K562 (cell line): ENCODE results near the gene TARM1. TPM values are rescaled to one million over a fixed set of nuclear protein-coding genes. Genes with fewer than 3 reads are reported as not detected.

Experiments
- ATAC-seq: fragments of 200-7000 bp; cut with Tn5 transposase; 3 replicates; pipeline ENCODE4 v1.9.1; 2020; ENCODE audit warnings: moderate library complexity
- BruUV-seq: library from RNA; stranded (reverse); fragments of 400-500 nt; replicated peaks from 2 replicates; lab custom pipeline; 2021; lab: Mats Ljungman, UMichigan
- CTCF ChIA-PET: fragments of 300-600 bp; formaldehyde crosslinking; extraction: SDS; loops from one replicate; lab custom pipeline; 2021; ENCODE audit warnings: low intra/inter-chr PET ratio; lab: Yijun Ruan, JAX
- POLR2A ChIA-PET: fragments of 300-600, 350-650 bp; sonication (Branson Sonifier 250); formaldehyde crosslinking; extraction: SDS; loops from one replicate; lab custom pipeline; 2021; ENCODE audit warnings: antibody characterized with exemption, inconsistent platforms; lab: Yijun Ruan, JAX
- DNase-seq, 4 experiments: peaks; one replicate each; pipeline versions ENCODE4 v3.0.0 to v3.0.0-alpha.2; 2011 to 2018; ENCODE audit warnings: low spot score in 3 of 4, mixed read lengths in 3 of 4; ENCODE audit errors: extremely low read depth in 1 of 4
- FAIRE-seq: peaks from 2 replicates; lab custom pipeline; 2011; peaks lifted over from hg19 to GRCh38; lab: Jason Lieb, UNC
- H2AFZ ChIP-seq: 2 replicates; pipeline ENCODE4 v1.6.0; 2011; ENCODE audit warnings: low read depth, low read length, control low read depth, inconsistent platforms
- H3K27ac ChIP-seq: fragments of 200-600 bp; 3 replicates; pipeline ENCODE4 v1.8.0; 2011; ENCODE audit warnings: low read depth, mild to moderate bottlenecking, control low read depth, inconsistent platforms, low read length, moderate library complexity, mixed read lengths; ENCODE audit errors: extremely low read depth
- H3K27me3 ChIP-seq, 2 experiments: fragments of 300-600 bp in 1 of 2; 2 replicates in 1 of 2; 3 replicates in 1 of 2; pipeline versions ENCODE4 v1.6.0 to v1.8.0; 2011; ENCODE audit warnings: inconsistent platforms in 2 of 2, low read length in 2 of 2, mild to moderate bottlenecking in 1 of 2, mixed read lengths in 1 of 2, moderate library complexity in 1 of 2; ENCODE audit not compliant: control insufficient read depth in 2 of 2, insufficient read depth in 2 of 2
- H3K36me3 ChIP-seq: fragments of 300-600 bp; 3 replicates; pipeline ENCODE4 v1.8.0; 2011; ENCODE audit warnings: mild to moderate bottlenecking, low read length, inconsistent platforms; ENCODE audit not compliant: control insufficient read depth, insufficient read depth
- H3K4me1 ChIP-seq, 2 experiments: fragments of 200-600 bp in 1 of 2; replicated peaks in 1 of 2; 2 replicates in 1 of 2; 3 replicates in 1 of 2; pipeline versions ENCODE4 v1.5.1 to v1.8.0; 2011; ENCODE audit warnings: inconsistent platforms in 2 of 2, low read length in 2 of 2, mild to moderate bottlenecking in 1 of 2, mixed read lengths in 1 of 2, moderate library complexity in 1 of 2; ENCODE audit not compliant: control insufficient read depth in 2 of 2, insufficient read depth in 2 of 2
- H3K4me2 ChIP-seq: 2 replicates; pipeline ENCODE4 v1.6.1; 2011; ENCODE audit warnings: low read length, control low read depth, inconsistent platforms, mixed read lengths; ENCODE audit not compliant: insufficient read depth
- H3K4me3 ChIP-seq: fragments of 200-600 bp; sonication (generic), shearing (Covaris generic); 2 replicates; pipeline ENCODE4 v1.5.1; 2016; ENCODE audit warnings: control low read depth, inconsistent platforms
- H3K79me2 ChIP-seq: fragments of 200-600 bp; 3 replicates; pipeline ENCODE4 v1.8.0; 2011; ENCODE audit warnings: low read length, inconsistent platforms; ENCODE audit not compliant: control insufficient read depth, insufficient read depth
- H3K9ac ChIP-seq, 2 experiments: 2 replicates each; pipeline versions ENCODE4 v1.6.0 to v1.6.1; 2011; ENCODE audit warnings: low read depth in 2 of 2, low read length in 2 of 2, control low read depth in 1 of 2, inconsistent platforms in 1 of 2, mild to moderate bottlenecking in 1 of 2, mixed read lengths in 1 of 2; ENCODE audit not compliant: insufficient read depth in 1 of 2
- H3K9me1 ChIP-seq: one replicate; pipeline ENCODE4 v1.6.0; 2011; ENCODE audit warnings: inconsistent platforms, mild to moderate bottlenecking, low read length, moderate library complexity; ENCODE audit not compliant: control insufficient read depth, insufficient read depth
- H3K9me3 ChIP-seq: replicated peaks from 2 replicates; pipeline ENCODE4 v1.5.1; 2011; ENCODE audit warnings: low read depth, low read length, inconsistent platforms; ENCODE audit not compliant: control insufficient read depth, insufficient read depth
- H4K20me1 ChIP-seq: replicated peaks from 2 replicates; pipeline ENCODE4 v1.6.1; 2011; ENCODE audit warnings: low read length, inconsistent platforms, mixed read lengths; ENCODE audit not compliant: control insufficient read depth, insufficient read depth
- HNRNPK ChIP-seq: fragments of 200-400 bp; formaldehyde crosslinking; IDR thresholded peaks from one replicate; pipeline ENCODE4 v1.6.1; 2018; ENCODE audit warnings: mild to moderate bottlenecking, low read depth, low read length; ENCODE audit not compliant: poor library complexity, severe bottlenecking
- PRDM10 ChIP-seq: fragments of 450-650 bp; IDR thresholded peaks from 2 replicates; pipeline ENCODE4 v1.6.1; 2018; ENCODE audit not compliant: partially characterized antibody
- SETDB1 ChIP-seq: IDR thresholded peaks from one replicate; pipeline ENCODE4 v1.6.1; 2012; ENCODE audit warnings: low read length, control low read depth, inconsistent platforms
- SIN3B ChIP-seq: fragments of 450-650 bp; IDR thresholded peaks from 2 replicates; pipeline ENCODE4 v1.6.1; 2017; ENCODE audit warnings: low read depth, mild to moderate bottlenecking, moderate library complexity
- SPI1 ChIP-seq: IDR thresholded peaks from 2 replicates; pipeline ENCODE4 v1.6.1; 2011; ENCODE audit warnings: low read depth, low read length, control low read depth, borderline replicate concordance
- TSC22D4 ChIP-seq: fragments of 450-650 bp; IDR thresholded peaks from 2 replicates; pipeline ENCODE4 v1.6.1; 2016; ENCODE audit warnings: missing genetic modification characterization, missing biosample characterization, control low read depth
- WHSC1 ChIP-seq: IDR thresholded peaks from one replicate; pipeline ENCODE4 v1.6.1; 2012; ENCODE audit warnings: low read length, control low read depth, inconsistent platforms
- WGBS: fragments of 100-300 bp; shearing (Covaris generic); methylation state at CpG from one replicate; pipeline ENCODE4 v1.1.6; 2016; ENCODE audit warnings: low coverage, mixed read lengths; ENCODE audit not compliant: insufficient coverage; ENCODE audit errors: missing lambda C conversion rate; 5-methylcytosine and 5-hydroxymethylcytosine counted together
- in situ Hi-C: fragments of 300-500 bp; cut with MboI; formaldehyde crosslinking; loops from 4 replicates; pipeline ENCODE4 v1.15.0; 2018; ENCODE audit warnings: inconsistent platforms, mixed read lengths
- intact Hi-C: fragments of 100-400 bp; cut with micrococcal nuclease; formaldehyde crosslinking; loops from 2 replicates; pipeline ENCODE4 v1.14.2; 2022
- polyA plus RNA-seq, 8 experiments: library from polyadenylated mRNA; depleted of rRNA in 4 of 8; stranded (reverse) in 5 of 8; unstranded in 3 of 8; fragments of >200 nt; fragmentation: Nextera tagmentation in 2 of 8; fragmentation: Illumina TruSeq in 1 of 8; extraction: Ambion mirVana in 2 of 8; extraction: Trizol in 1 of 8; gene quantifications; 2 replicates each; pipeline versions ENCODE4 v1.2.1 to v1.2.3, GENCODE V29; 2011 to 2014; ENCODE audit warnings: inconsistent platforms in 1 of 8, missing spikeins in 1 of 8
- total RNA-seq, 7 experiments: library from RNA; depleted of rRNA in 6 of 7; stranded (reverse); fragments of >200 nt in 6 of 7; fragmentation: Illumina TruSeq in 2 of 7; extraction: Trizol in 2 of 7; gene quantifications; 2 replicates each; pipeline versions ENCODE4 v1.2.1 to v1.2.3, GENCODE V29; 2011 to 2021; ENCODE audit warnings: low replicate concordance in 1 of 7
- TF ChIP-seq, protein P1 (sequence below): sonication (generic); formaldehyde crosslinking; IDR thresholded peaks from 2 replicates; pipeline ENCODE4 v1.8.1; 2023; ENCODE audit warnings: mild to moderate bottlenecking, missing genetic modification reagents
- TF ChIP-seq, protein P2 (sequence below): fragments of 450-650 bp; IDR thresholded peaks from 2 replicates; pipeline ENCODE4 v1.6.1; 2016
- TF ChIP-seq, protein P3 (sequence below): fragments of 250-450 bp; sonication (Bioruptor Pico); IDR thresholded peaks from 2 replicates; pipeline ENCODE4 v1.5.0; 2022; ENCODE audit warnings: mild to moderate bottlenecking

The TARM1 gene
- total and polyA plus RNA-seq, 9 of the 15 experiments (the other 6 are each of a cell fraction or from before 2014, with no cell fraction given), result not detected

GRCh38 chr19:54062643-54063042, 18.5 kb downstream of the TARM1 start (continued):
- no peak for TF ChIP-seq PRDM10

DNA sequence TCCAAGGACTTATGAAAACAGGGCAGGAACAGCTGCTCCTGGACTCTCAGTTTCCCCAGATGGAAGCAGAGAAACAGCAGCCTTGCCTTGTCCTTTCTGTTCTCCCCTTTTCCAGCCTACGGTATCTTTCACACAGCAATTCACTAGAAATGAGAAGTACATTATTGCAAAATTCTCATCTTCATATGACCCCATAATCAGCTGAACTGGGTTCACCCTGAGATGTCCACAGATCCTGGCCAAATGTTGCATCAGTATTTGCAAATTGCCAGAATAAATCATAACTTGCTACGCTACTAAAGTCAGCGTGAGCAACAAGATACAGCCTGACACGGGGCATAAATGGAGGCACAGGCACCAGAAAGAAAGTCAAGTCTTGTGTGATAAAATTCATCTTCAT, 33.5 kb downstream of the TARM1 start:
- ATAC-seq (no peak), DNase-seq (peak in 3 of 4 experiments; percentile 0 to 1 (median 1)), FAIRE-seq (no peak)
- H2AFZ ChIP-seq, result no peak overlapping the region
- 0% methylated on average over 4 of the region's 4 CpGs for WGBS
- H3K4me2 ChIP-seq, result no peak overlapping the region
- no peak for TF ChIP-seq WHSC1
- no peak for TF ChIP-seq HNRNPK
- TF ChIP-seq SIN3B, result no peak
- TF ChIP-seq SPI1, result no peak
- TF ChIP-seq, protein P1, sequence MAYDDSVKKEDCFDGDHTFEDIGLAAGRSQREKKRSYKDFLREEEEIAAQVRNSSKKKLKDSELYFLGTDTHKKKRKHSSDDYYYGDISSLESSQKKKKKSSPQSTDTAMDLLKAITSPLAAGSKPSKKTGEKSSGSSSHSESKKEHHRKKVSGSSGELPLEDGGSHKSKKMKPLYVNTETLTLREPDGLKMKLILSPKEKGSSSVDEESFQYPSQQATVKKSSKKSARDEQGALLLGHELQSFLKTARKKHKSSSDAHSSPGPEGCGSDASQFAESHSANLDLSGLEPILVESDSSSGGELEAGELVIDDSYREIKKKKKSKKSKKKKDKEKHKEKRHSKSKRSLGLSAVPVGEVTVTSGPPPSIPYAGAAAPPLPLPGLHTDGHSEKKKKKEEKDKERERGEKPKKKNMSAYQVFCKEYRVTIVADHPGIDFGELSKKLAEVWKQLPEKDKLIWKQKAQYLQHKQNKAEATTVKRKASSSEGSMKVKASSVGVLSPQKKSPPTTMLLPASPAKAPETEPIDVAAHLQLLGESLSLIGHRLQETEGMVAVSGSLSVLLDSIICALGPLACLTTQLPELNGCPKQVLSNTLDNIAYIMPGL (CRISPR knock-in tag), result no peak
- TF ChIP-seq, protein P2, sequence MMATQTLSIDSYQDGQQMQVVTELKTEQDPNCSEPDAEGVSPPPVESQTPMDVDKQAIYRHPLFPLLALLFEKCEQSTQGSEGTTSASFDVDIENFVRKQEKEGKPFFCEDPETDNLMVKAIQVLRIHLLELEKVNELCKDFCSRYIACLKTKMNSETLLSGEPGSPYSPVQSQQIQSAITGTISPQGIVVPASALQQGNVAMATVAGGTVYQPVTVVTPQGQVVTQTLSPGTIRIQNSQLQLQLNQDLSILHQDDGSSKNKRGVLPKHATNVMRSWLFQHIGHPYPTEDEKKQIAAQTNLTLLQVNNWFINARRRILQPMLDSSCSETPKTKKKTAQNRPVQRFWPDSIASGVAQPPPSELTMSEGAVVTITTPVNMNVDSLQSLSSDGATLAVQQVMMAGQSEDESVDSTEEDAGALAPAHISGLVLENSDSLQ, result no peak
- TF ChIP-seq, protein P3, sequence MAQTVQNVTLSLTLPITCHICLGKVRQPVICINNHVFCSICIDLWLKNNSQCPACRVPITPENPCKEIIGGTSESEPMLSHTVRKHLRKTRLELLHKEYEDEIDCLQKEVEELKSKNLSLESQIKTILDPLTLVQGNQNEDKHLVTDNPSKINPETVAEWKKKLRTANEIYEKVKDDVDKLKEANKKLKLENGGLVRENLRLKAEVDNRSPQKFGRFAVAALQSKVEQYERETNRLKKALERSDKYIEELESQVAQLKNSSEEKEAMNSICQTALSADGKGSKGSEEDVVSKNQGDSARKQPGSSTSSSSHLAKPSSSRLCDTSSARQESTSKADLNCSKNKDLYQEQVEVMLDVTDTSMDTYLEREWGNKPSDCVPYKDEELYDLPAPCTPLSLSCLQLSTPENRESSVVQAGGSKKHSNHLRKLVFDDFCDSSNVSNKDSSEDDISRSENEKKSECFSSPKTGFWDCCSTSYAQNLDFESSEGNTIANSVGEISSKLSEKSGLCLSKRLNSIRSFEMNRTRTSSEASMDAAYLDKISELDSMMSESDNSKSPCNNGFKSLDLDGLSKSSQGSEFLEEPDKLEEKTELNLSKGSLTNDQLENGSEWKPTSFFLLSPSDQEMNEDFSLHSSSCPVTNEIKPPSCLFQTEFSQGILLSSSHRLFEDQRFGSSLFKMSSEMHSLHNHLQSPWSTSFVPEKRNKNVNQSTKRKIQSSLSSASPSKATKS (CRISPR knock-in tag), result no peak
- no peak for TF ChIP-seq SETDB1
- no peak for TF ChIP-seq TSC22D4 (tag)
- in situ Hi-C loops (no loop called here), intact Hi-C loops (no loop called here)
- ChIA-PET CTCF (no interaction called here), POLR2A (interaction anchor here (1.3 kb wide), 1 partner anchor 68 kb away, joined by 3 read pairs; the partner anchor contains the start of genes PRPF31 and TFPT)
- no peak overlapping the region for H3K27ac ChIP-seq
- H3K36me3 ChIP-seq, result no peaks in the 10 kb centered on the region
- H3K9me3 ChIP-seq, result no peaks in the 10 kb centered on the region
- H3K4me1 ChIP-seq, result no peaks in the 10 kb centered on the region
- no peaks in the 10 kb centered on the region for H4K20me1 ChIP-seq
- no peaks in the 10 kb centered on the region for H3K79me2 ChIP-seq
- H3K9ac ChIP-seq, result no peak overlapping the region
- no peak overlapping the region for H3K4me3 ChIP-seq
- no peaks in the 10 kb centered on the region for H3K9me1 ChIP-seq
- BruUV-seq, result no TSS peak
- peaks cover 7 to 22% of the 10 kb centered on the region in 2 experiments; a peak in 4 of 5 replicates for H3K27me3 ChIP-seq
